Natural killer cell (primary cell): ENCODE measurements around the gene CHPF2. TPM values are rescaled to one million over a fixed set of nuclear protein-coding genes. Genes with fewer than 3 reads are reported as not detected.

Experiments
- ATAC-seq, 3 donors: fragments of 150-1000 bp in 2 of 3; fragments of 200-7000 bp in 1 of 3; cut with Tn5 transposase; 1 replicate in 1 of 3; 2 replicates in 2 of 3; pipeline ENCODE4 v1.10.0; 2021; ENCODE audit warnings: mild to moderate bottlenecking in 2 of 3, moderate library complexity in 2 of 3
- DNase-seq, 2 donors: peaks; one replicate each; pipeline versions ENCODE4 v3.0.0 to v3.0.0-alpha.2; 2013 to 2021; ENCODE audit warnings: mixed read lengths in 1 of 2
- H3K27ac ChIP-seq: one replicate; pipeline ENCODE4 v1.5.1; 2013; ENCODE audit warnings: mild to moderate bottlenecking, low read length
- H3K27me3 ChIP-seq: one replicate; pipeline ENCODE4 v1.6.1; 2013; ENCODE audit warnings: low read length; ENCODE audit not compliant: control insufficient read depth, insufficient read depth
- H3K36me3 ChIP-seq: one replicate; pipeline ENCODE4 v1.6.1; 2013; ENCODE audit warnings: low read length; ENCODE audit not compliant: control insufficient read depth, insufficient read depth
- H3K4me1 ChIP-seq: one replicate; pipeline ENCODE4 v1.6.1; 2013; ENCODE audit warnings: low read length; ENCODE audit not compliant: control insufficient read depth, insufficient read depth
- H3K4me3 ChIP-seq: one replicate; pipeline ENCODE4 v1.5.1; 2013; ENCODE audit warnings: low read length
- H3K9me3 ChIP-seq: one replicate; pipeline ENCODE4 v1.6.1; 2013; ENCODE audit warnings: low read length; ENCODE audit not compliant: control insufficient read depth, insufficient read depth
- H3K27ac Mint-ChIP-seq, 2 donors: one replicate each; pipeline ENCODE4 v1.8.0; 2022; ENCODE audit warnings: mild to moderate bottlenecking in 2 of 2, mixed read lengths in 2 of 2, moderate library complexity in 1 of 2
- H3K27me3 Mint-ChIP-seq, 2 donors: one replicate each; pipeline ENCODE4 v1.8.0; 2022; ENCODE audit warnings: low read depth in 2 of 2, mixed read lengths in 2 of 2
- H3K36me3 Mint-ChIP-seq: one replicate; pipeline ENCODE4 v1.8.0; 2022; ENCODE audit warnings: mixed read lengths
- H3K4me1 Mint-ChIP-seq, 2 donors: one replicate each; pipeline ENCODE4 v1.8.0; 2022; ENCODE audit warnings: mixed read lengths in 2 of 2
- H3K4me3 Mint-ChIP-seq: one replicate; pipeline ENCODE4 v1.8.0; 2022; ENCODE audit warnings: mild to moderate bottlenecking, moderate library complexity, mixed read lengths
- H3K9me3 Mint-ChIP-seq, 2 donors: one replicate each; pipeline ENCODE4 v1.8.0; 2022; ENCODE audit warnings: mixed read lengths in 2 of 2
- WGBS: methylation state at CpG from one replicate; pipeline ENCODE4 v1.1.7; 2013; ENCODE audit warnings: missing lambda C conversion rate; ENCODE audit not compliant: insufficient coverage; 5-methylcytosine and 5-hydroxymethylcytosine counted together
- intact Hi-C: fragments of 100-400 bp; cut with micrococcal nuclease; formaldehyde crosslinking; loops from one replicate; pipeline ENCODE4 v1.14.2; 2022
- total RNA-seq, 4 donors: library from RNA; stranded (reverse); fragments of 120-200 nt in 1 of 4; gene quantifications; one replicate each; pipeline versions ENCODE4 v1.2.3 to v1.2.4, GENCODE V29; 2013 to 2022
- TF ChIP-seq, protein P1 (sequence below): fragments of 200-600 bp; IDR thresholded peaks from one replicate; pipeline ENCODE4 v1.8.0; 2022; ENCODE audit warnings: antibody characterized with exemption

The CHPF2 gene
- total RNA-seq, 3 donors from 2014 or later (not counting 1 experiment from before 2014, with no cell fraction given) = 47.0 to 51.6 (median 48.6) TPM

DNA sequence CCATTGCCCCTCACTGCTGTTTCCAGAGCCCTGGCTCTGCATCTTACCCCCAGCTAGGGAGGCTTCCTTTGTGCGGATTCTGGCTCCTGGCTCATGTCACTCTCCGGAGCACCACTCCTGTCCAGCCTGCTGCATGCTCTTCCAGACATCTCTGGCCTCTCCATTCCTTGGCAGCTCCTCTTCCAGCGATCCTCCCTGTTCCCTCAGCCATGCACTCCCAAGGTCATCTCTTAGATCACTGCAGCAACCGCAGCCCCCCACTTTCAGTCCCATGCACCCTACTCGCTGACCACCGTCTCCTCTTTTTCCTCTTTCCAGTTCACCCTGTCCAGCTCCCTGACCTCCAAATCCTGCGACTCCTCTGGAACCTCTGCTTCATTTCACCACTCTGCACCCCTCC is 23.1 kb downstream of the CHPF2 start:
- Histone ChIP-seq H3K4me3 (no peak overlapping the region), H3K9me3 (no peaks in the 10 kb centered on the region), H3K27ac (no peak overlapping the region), H3K36me3 (no peaks in the 10 kb centered on the region), H3K27me3 (peaks cover 13% of the 10 kb centered on the region), H3K4me1 (peaks cover 12% of the 10 kb centered on the region)
- H3K36me3 Mint-ChIP-seq = no peaks in the 10 kb centered on the region
- intact Hi-C loops = no loop called here
- no peaks in the 10 kb centered on the region for H3K9me3 Mint-ChIP-seq
- no peak for ATAC-seq
- TF ChIP-seq, protein P1, sequence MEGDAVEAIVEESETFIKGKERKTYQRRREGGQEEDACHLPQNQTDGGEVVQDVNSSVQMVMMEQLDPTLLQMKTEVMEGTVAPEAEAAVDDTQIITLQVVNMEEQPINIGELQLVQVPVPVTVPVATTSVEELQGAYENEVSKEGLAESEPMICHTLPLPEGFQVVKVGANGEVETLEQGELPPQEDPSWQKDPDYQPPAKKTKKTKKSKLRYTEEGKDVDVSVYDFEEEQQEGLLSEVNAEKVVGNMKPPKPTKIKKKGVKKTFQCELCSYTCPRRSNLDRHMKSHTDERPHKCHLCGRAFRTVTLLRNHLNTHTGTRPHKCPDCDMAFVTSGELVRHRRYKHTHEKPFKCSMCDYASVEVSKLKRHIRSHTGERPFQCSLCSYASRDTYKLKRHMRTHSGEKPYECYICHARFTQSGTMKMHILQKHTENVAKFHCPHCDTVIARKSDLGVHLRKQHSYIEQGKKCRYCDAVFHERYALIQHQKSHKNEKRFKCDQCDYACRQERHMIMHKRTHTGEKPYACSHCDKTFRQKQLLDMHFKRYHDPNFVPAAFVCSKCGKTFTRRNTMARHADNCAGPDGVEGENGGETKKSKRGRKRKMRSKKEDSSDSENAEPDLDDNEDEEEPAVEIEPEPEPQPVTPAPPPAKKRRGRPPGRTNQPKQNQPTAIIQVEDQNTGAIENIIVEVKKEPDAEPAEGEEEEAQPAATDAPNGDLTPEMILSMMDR = no peak
- H3K27me3 Mint-ChIP-seq = peaks cover 60 to 65% of the 10 kb centered on the region in 2 donors
- DNase-seq = no peak
- no peak overlapping the region for H3K4me3 Mint-ChIP-seq
- H3K4me1 Mint-ChIP-seq = peaks cover 7 to 19% of the 10 kb centered on the region in 2 donors
- WGBS = 92% methylated on average over 7 of the region's 7 CpGs
- no peak overlapping the region for H3K27ac Mint-ChIP-seq

DNA sequence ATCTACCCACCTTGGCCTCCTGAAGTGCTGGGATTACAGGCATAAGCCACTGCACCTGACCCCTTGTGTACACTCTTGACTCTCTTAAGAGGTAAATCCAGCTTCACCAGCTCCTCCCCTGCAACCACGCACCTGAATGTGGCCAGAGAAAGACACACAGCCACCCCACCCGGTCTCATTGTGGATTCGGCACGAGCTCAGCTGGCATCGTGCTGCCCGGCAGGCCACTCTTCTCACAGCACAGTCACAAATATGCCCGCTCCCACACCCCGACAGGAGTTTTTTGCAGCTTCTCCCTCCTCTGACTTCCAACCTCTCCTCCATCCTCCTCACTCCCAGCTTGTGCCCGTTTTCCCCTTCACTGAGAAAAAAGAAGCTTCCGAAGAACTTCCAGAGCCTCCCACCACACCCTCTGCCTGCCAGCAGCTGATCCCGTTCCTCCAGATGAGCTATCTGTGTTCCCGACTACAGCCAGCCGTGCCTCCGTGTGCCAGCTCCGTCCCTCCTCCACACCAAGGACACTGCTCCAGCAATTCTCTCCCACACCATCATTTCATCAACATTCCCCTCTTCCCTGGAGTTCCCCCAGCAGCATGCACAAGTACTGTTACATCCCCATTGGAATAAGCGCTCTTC is 24.2 kb downstream of the CHPF2 start:
- ATAC-seq = no peak

DNA sequence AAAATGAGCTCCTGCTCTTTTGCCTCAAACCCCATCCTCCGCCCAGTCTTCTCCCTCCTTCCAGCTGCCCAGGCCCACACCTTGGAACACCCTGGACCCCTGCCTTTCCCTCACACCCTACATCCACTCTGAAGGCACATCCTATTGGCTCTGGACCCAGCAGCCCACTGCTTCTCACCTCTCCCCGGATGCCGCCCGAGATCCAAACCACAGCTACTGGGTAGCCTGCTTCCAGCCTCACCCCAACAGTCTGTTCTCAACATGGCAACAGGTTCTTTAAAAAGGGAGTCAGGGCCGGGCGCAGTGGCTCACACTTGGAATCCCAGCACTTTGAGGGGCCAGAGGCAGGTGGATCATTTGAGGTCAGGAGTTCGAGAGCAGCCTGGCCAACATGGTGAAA is 25.7 kb downstream of the CHPF2 start:
- no peak overlapping the region for H3K27ac Mint-ChIP-seq
- H3K9me3 Mint-ChIP-seq = no peaks in the 10 kb centered on the region
- 87% methylated on average over 7 of the region's 7 CpGs for WGBS
- peaks cover 45 to 46% of the 10 kb centered on the region in 2 donors for H3K27me3 Mint-ChIP-seq
- no peak overlapping the region for H3K4me3 Mint-ChIP-seq
- Histone ChIP-seq H3K27me3 (peaks cover under 1% of the 10 kb centered on the region), H3K4me3 (no peak overlapping the region), H3K36me3 (no peaks in the 10 kb centered on the region), H3K4me1 (no peaks in the 10 kb centered on the region), H3K27ac (no peak overlapping the region), H3K9me3 (no peaks in the 10 kb centered on the region)
- no peak for ATAC-seq
- intact Hi-C loops = no loop called here
- H3K4me1 Mint-ChIP-seq = no peaks in the 10 kb centered on the region
- TF ChIP-seq, protein P1 = no peak
- DNase-seq = no peak
- no peaks in the 10 kb centered on the region for H3K36me3 Mint-ChIP-seq

More for the DNA sequence above, 24.2 kb downstream of the CHPF2 start:
- intact Hi-C loops = no loop called here
- Histone ChIP-seq H3K27me3 (peaks cover 9% of the 10 kb centered on the region), H3K4me3 (no peak overlapping the region), H3K36me3 (no peaks in the 10 kb centered on the region), H3K9me3 (no peaks in the 10 kb centered on the region), H3K27ac (no peak overlapping the region), H3K4me1 (peaks cover 7% of the 10 kb centered on the region)
- TF ChIP-seq, protein P1 = no peak
- no peak for DNase-seq
- H3K9me3 Mint-ChIP-seq = no peaks in the 10 kb centered on the region
- H3K36me3 Mint-ChIP-seq = no peaks in the 10 kb centered on the region
- WGBS = 89% methylated on average over 16 of the region's 16 CpGs
- peaks cover 0 to 9% of the 10 kb centered on the region in 2 donors for H3K4me1 Mint-ChIP-seq
- H3K27ac Mint-ChIP-seq = no peak overlapping the region
- H3K4me3 Mint-ChIP-seq = no peak overlapping the region
- H3K27me3 Mint-ChIP-seq = peaks cover 52 to 57% of the 10 kb centered on the region in 2 donors

DNA sequence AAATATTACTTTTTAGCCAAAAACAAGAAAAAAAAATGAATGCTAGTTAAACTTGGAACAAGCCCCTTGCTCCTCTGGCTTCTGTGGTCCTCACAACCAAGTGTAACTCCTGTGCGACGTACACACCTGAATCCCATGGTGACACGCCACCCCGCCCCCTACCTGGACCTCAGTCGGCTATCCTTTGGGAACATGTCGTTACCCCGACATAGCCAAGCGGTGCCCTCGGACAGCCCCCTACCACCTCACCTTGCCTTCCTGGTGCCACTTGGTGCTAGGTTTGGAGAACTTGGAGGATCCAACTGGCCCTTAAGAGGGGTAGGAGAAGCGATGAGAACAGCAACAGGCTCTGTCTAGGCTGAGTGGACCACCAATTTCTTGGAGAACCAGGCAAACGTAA is 28.2 kb downstream of the CHPF2 start:
- no peak overlapping the region for H3K27ac ChIP-seq
- intact Hi-C loops = no loop called here
- H3K4me3 ChIP-seq = no peak overlapping the region
- ATAC-seq (no peak), DNase-seq (no peak)
- no peaks in the 10 kb centered on the region for H3K4me1 ChIP-seq
- H3K36me3 Mint-ChIP-seq = no peaks in the 10 kb centered on the region
- H3K9me3 Mint-ChIP-seq = no peaks in the 10 kb centered on the region
- H3K27me3 Mint-ChIP-seq = peaks cover 25 to 29% of the 10 kb centered on the region in 2 donors
- peaks cover 2% of the 10 kb centered on the region for H3K27me3 ChIP-seq
- H3K36me3 ChIP-seq = no peaks in the 10 kb centered on the region
- H3K4me3 Mint-ChIP-seq = no peak overlapping the region
- no peaks in the 10 kb centered on the region for H3K9me3 ChIP-seq
- WGBS = 88% methylated on average over 11 of the region's 11 CpGs
- H3K27ac Mint-ChIP-seq = no peak overlapping the region
- no peaks in the 10 kb centered on the region for H3K4me1 Mint-ChIP-seq
- TF ChIP-seq, protein P1 = no peak
